ES-I3 (cell line): ENCODE data around the gene EP400.
"Not testable (repeated sequence)": the region's sequence is repeated elsewhere in the genome, so short reads cannot be mapped to it uniquely, and the experiment has no call there.

Source experiments
- H3K36me3 ChIP-seq: 2 replicates; pipeline ENCODE4 v1.6.1; 2013; ENCODE audit warnings: mild to moderate bottlenecking, low read length, control low read depth, moderate library complexity; ENCODE audit not compliant: insufficient read depth
- H3K4me1 ChIP-seq: 2 replicates; pipeline ENCODE4 v1.6.1; 2013; ENCODE audit warnings: mild to moderate bottlenecking, control low read depth, low read length; ENCODE audit not compliant: insufficient read depth
- H3K9ac ChIP-seq: 2 replicates; pipeline ENCODE4 v1.6.1; 2013; ENCODE audit warnings: low read depth, mild to moderate bottlenecking, low read length, moderate library complexity
- H3K9me3 ChIP-seq: 2 replicates; pipeline ENCODE4 v1.6.1; 2013; ENCODE audit warnings: mild to moderate bottlenecking, low read length, moderate library complexity; ENCODE audit not compliant: control insufficient read depth, insufficient read depth

Gene EP400

GRCh38 chr12:132085291-132085635 is 135.5 kb downstream of the EP400 start:
- Histone ChIP-seq H3K9me3 (no peaks in the 10 kb centered on the region), H3K9ac (peak overlapping the region; percentile 74; the same call in 1 of the 2 replicates), H3K36me3 (no peaks in the 10 kb centered on the region), H3K4me1 (no peaks in the 10 kb centered on the region)

GRCh38 chr12:132089407-132089910 is 139.7 kb downstream of the EP400 start:
- Histone ChIP-seq H3K36me3 (no peaks in the 10 kb centered on the region), H3K9me3 (no peaks in the 10 kb centered on the region), H3K4me1 (no peaks in the 10 kb centered on the region), H3K9ac (no peak overlapping the region)

GRCh38 chr12:132094269-132094891 is 144.6 kb downstream of the EP400 start:
- no peaks in the 10 kb centered on the region for H3K4me1 ChIP-seq
- no peaks in the 10 kb centered on the region for H3K36me3 ChIP-seq
- 0 out of 2 replicates have a peak, but pooled peaks cover 2% of the 10 kb centered on the region for H3K9me3 ChIP-seq
- no peak overlapping the region for H3K9ac ChIP-seq

GRCh38 chr12:132095520-132096409 is 146.0 kb downstream of the EP400 start:
- no peaks in the 10 kb centered on the region for H3K36me3 ChIP-seq
- H3K9ac ChIP-seq: no peak overlapping the region
- H3K9me3 ChIP-seq: 0 out of 2 replicates have a peak, but pooled peaks cover 2% of the 10 kb centered on the region
- H3K4me1 ChIP-seq: no peaks in the 10 kb centered on the region

GRCh38 chr12:132099739-132100138 is 150.0 kb downstream of the EP400 start:
- H3K9me3 ChIP-seq: 0 out of 2 replicates have a peak, but pooled peaks cover 2% of the 10 kb centered on the region
- H3K36me3 ChIP-seq: no peaks in the 10 kb centered on the region
- H3K4me1 ChIP-seq: no peaks in the 10 kb centered on the region
- H3K9ac ChIP-seq: no peak overlapping the region

- Histone ChIP-seq H3K36me3 (peaks cover 5% of the 10 kb centered on the region; the same call in 1 of the 2 replicates), H3K9me3 (0 out of 2 replicates have a peak, but pooled peaks cover 2% of the 10 kb centered on the region), H3K4me1 (no peaks in the 10 kb centered on the region), H3K9ac (no peak overlapping the region)
Measured at GRCh38 chr12:132100306-132101065, 150.7 kb downstream of the EP400 start.

- no peaks in the 10 kb centered on the region for H3K9me3 ChIP-seq
- H3K36me3 ChIP-seq: peaks cover 5% of the 10 kb centered on the region; the same call in 1 of the 2 replicates
- no peaks in the 10 kb centered on the region for H3K4me1 ChIP-seq
- H3K9ac ChIP-seq: no peak overlapping the region
Measured at GRCh38 chr12:132102297-132102696, 152.6 kb downstream of the EP400 start.

GRCh38 chr12:132103072-132103471 is 153.3 kb downstream of the EP400 start:
- H3K9ac ChIP-seq: peak overlapping the region; percentile 24; the same call in 1 of the 2 replicates
- not testable (repeated sequence) for H3K4me1 ChIP-seq, H3K9me3 ChIP-seq, H3K36me3 ChIP-seq

- no peaks in the 10 kb centered on the region for H3K4me1 ChIP-seq
- H3K36me3 ChIP-seq: peaks cover 5% of the 10 kb centered on the region; the same call in 1 of the 2 replicates
- peak overlapping the region; percentile 24; the same call in 1 of the 2 replicates for H3K9ac ChIP-seq
- no peaks in the 10 kb centered on the region for H3K9me3 ChIP-seq
Measured at GRCh38 chr12:132103542-132104308, 154.0 kb downstream of the EP400 start.

- Histone ChIP-seq H3K9ac (no peak overlapping the region), H3K4me1 (no peaks in the 10 kb centered on the region), H3K36me3 (peaks cover 5% of the 10 kb centered on the region; the same call in 1 of the 2 replicates), H3K9me3 (no peaks in the 10 kb centered on the region)
Measured at GRCh38 chr12:132105467-132105866, 155.7 kb downstream of the EP400 start.

- Histone ChIP-seq H3K36me3 (peaks cover 5% of the 10 kb centered on the region; the same call in 1 of the 2 replicates), H3K9me3 (no peaks in the 10 kb centered on the region), H3K9ac (no peak overlapping the region), H3K4me1 (no peaks in the 10 kb centered on the region)
Measured at GRCh38 chr12:132106921-132107320, 157.2 kb downstream of the EP400 start.

- Histone ChIP-seq H3K36me3 (peaks cover 5% of the 10 kb centered on the region; the same call in 1 of the 2 replicates), H3K9me3 (no peaks in the 10 kb centered on the region), H3K9ac (no peak overlapping the region), H3K4me1 (no peaks in the 10 kb centered on the region)
Measured at GRCh38 chr12:132108211-132108832, 158.6 kb downstream of the EP400 start.

GRCh38 chr12:132109741-132110140 is 160.0 kb downstream of the EP400 start:
- H3K9ac ChIP-seq: no peak overlapping the region
- H3K36me3 ChIP-seq: peaks cover 5% of the 10 kb centered on the region; the same call in 1 of the 2 replicates
- H3K9me3 ChIP-seq: no peaks in the 10 kb centered on the region
- no peaks in the 10 kb centered on the region for H3K4me1 ChIP-seq
